Activated B cell treated with CpG ODN at 0.5 μM for 24 hours (primary cell): ENCODE results near the gene FGF11. TPM values are rescaled to one million over a fixed set of nuclear protein-coding genes. Genes with fewer than 3 reads are reported as not detected.

Source experiments
- ATAC-seq: fragments of 200-7000 bp; cut with Tn5 transposase; one replicate; pipeline ENCODE4 v1.10.0; 2021; ENCODE audit warnings: low read depth, mild to moderate bottlenecking, moderate library complexity
- CTCF ChIA-PET: fragments of 350-600 bp; sonication (Branson Sonifier 250); formaldehyde crosslinking; loops from one replicate; lab custom pipeline; 2021; ENCODE audit warnings: antibody characterized with exemption; lab: Charles Lee
- POLR2A ChIA-PET: fragments of 350-600 bp; sonication (Branson Sonifier 250); formaldehyde crosslinking; loops from one replicate; lab custom pipeline; 2021; ENCODE audit warnings: antibody characterized with exemption; lab: Charles Lee
- DNase-seq: peaks from one replicate; pipeline ENCODE4 v3.0.0; 2022
- H3K27ac Mint-ChIP-seq: one replicate; pipeline ENCODE4 v1.8.0; 2020; ENCODE audit warnings: mixed read lengths
- H3K27me3 Mint-ChIP-seq: one replicate; pipeline ENCODE4 v1.8.0; 2021; ENCODE audit warnings: mixed read lengths
- H3K36me3 Mint-ChIP-seq: one replicate; pipeline ENCODE4 v1.8.0; 2021; ENCODE audit warnings: low read depth, mixed read lengths
- H3K4me1 Mint-ChIP-seq: one replicate; pipeline ENCODE4 v1.8.0; 2021; ENCODE audit warnings: mixed read lengths
- H3K4me3 Mint-ChIP-seq: one replicate; pipeline ENCODE4 v1.8.0; 2020; ENCODE audit warnings: mild to moderate bottlenecking, mixed read lengths
- H3K9me3 Mint-ChIP-seq: one replicate; pipeline ENCODE4 v1.8.0; 2020; ENCODE audit warnings: mixed read lengths
- CTCF ChIP-seq: fragments of 200-600 bp; IDR thresholded peaks from one replicate; pipeline ENCODE4 v1.8.0; 2022; ENCODE audit warnings: antibody characterized with exemption, mild to moderate bottlenecking
- intact Hi-C: fragments of 100-400 bp; cut with micrococcal nuclease; formaldehyde crosslinking; loops from one replicate; pipeline ENCODE4 v1.15.1; 2024
- total RNA-seq: library from RNA; stranded (reverse); gene quantifications from 2 replicates; pipeline ENCODE4 v1.2.3, GENCODE V29; 2022

The FGF11 gene
- total RNA-seq, 1 donor from 2014 or later: 2.8 TPM

DNA sequence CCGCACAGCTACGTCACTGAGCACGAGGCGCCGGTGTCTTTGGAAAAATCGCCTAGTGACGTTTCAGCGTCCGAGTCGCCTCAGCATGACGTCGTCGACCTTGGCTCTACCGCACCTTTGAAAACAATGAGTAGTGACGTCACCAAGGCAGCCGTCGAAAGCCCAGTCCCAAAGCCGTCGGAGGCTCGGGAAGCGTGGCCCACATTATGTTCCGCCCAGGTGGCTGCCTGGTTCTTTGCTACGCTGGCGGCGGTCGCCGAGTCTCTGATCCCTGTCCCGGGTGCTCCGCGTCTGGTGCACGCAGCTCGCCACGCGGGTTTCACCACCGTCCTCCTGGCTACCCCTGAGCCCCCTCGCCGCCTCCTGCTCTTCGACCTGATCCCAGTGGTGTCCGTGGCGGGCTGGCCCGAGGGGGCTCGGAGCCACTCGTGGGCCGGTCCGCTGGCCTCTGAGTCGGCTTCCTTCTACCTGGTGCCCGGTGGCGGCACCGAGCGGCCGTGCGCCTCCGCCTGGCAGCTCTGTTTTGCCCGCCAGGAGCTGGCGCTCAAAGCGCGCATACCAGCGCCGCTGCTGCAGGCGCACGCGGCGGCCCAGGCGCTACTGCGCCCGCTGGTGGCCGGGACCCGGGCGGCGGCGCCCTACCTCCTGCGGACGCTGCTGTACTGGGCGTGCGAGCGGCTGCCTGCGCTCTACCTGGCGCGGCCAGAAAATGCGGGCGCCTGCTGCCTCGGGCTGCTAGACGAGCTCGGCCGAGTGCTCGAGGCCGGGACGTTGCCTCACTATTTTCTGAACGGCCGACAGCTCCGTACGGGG, 2.5 kb upstream of the FGF11 start:
- Mint-ChIP-seq H3K27me3 (peaks cover 21% of the 10 kb centered on the region), H3K4me1 (peaks cover 52% of the 10 kb centered on the region), H3K9me3 (no peaks in the 10 kb centered on the region), H3K4me3 (peak overlapping the region; percentile 94), H3K27ac (peak overlapping the region; percentile 93), H3K36me3 (peaks cover 4% of the 10 kb centered on the region)
- DNase-seq: peak; percentile 74
- peak; percentile 53 for ATAC-seq
- no peak for TF ChIP-seq CTCF
- ChIA-PET POLR2A (interaction anchor here (0.9 to 3.9 kb wide), 18 partner anchors 9 to 250 kb away, joined by 3 to 87 read pairs (median 10); partner anchors contain the start of genes ACAP1, CD68, POLR2A and SENP3), CTCF (interaction anchor here (0.8 to 3.0 kb wide), 34 partner anchors 9 to 448 kb away, joined by 3 to 31 read pairs (median 4); partner anchors contain the start of genes CHRNB1, SENP3, SLC2A4 and SLC35G6)
- intact Hi-C loops: loop anchor here (1.0 to 5.0 kb wide), 3 partner anchors 80 to 389 kb away; no protein-coding TSS in a partner anchor

DNA sequence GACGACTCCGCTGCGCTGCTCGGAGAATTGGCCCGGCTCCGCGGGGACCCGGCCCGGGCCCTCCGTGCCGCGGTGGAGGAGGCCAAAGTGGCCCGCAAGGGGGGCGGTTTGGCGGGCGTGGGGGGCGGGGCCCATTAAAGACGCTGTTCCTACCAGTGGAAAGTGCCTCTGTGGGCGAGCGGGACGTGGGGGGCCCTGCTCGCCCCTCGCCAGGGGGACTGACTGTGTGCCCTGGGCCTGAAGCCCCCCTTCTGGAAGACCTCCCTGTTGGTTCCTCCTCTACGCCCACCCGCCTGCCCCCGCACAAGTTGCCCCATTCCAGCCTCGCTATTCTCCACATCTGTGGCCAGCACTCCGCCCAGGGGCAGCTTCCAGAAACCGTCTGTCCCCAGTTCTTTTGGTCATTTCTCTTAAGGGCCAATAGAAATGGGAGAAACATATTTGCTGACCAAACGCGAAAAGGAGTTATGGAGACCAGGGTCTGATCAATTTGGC, 1.9 kb upstream of the FGF11 start:
- Mint-ChIP-seq H3K4me3 (peak overlapping the region; percentile 58), H3K27ac (no peak overlapping the region), H3K4me1 (peaks cover 52% of the 10 kb centered on the region), H3K27me3 (peaks cover 26% of the 10 kb centered on the region), H3K9me3 (no peaks in the 10 kb centered on the region), H3K36me3 (peaks cover 4% of the 10 kb centered on the region)
- intact Hi-C loops: loop anchor here (1.0 to 5.0 kb wide), 3 partner anchors 81 to 390 kb away; no protein-coding TSS in a partner anchor
- POLR2A ChIA-PET: interaction anchor here (1.2 to 3.9 kb wide), 14 partner anchors 8 to 249 kb away, joined by 3 to 87 read pairs (median 14); partner anchors contain the start of genes ACAP1, MPDU1, POLR2A and SENP3
- TF ChIP-seq CTCF: no peak
- CTCF ChIA-PET: interaction anchor here (0.8 to 3.0 kb wide), 26 partner anchors 8 to 392 kb away, joined by 3 to 31 read pairs (median 6); partner anchors contain the start of genes CHRNB1, SENP3, SLC2A4 and SOX15
- DNase-seq (no peak), ATAC-seq (no peak)

- TF ChIP-seq CTCF: no peak
- peak overlapping the region; percentile 58 for H3K4me3 Mint-ChIP-seq
- H3K36me3 Mint-ChIP-seq: peaks cover 4% of the 10 kb centered on the region
- H3K4me1 Mint-ChIP-seq: peaks cover 52% of the 10 kb centered on the region
- no peak overlapping the region for H3K27ac Mint-ChIP-seq
- no peaks in the 10 kb centered on the region for H3K9me3 Mint-ChIP-seq
- ChIA-PET CTCF (interaction anchor here (1.2 to 2.7 kb wide), 3 partner anchors 42 to 56 kb away, joined by 3 to 10 read pairs (median 7); partner anchors contain the start of gene ZBTB4), POLR2A (interaction anchor here (0.7 to 3.9 kb wide), 9 partner anchors 9 to 249 kb away, joined by 3 to 45 read pairs (median 6); partner anchors contain the start of genes MPDU1, NEURL4, POLR2A and SLC35G6)
- intact Hi-C loops: loop anchor here (1.0 to 5.0 kb wide), 3 partner anchors 82 to 391 kb away; no protein-coding TSS in a partner anchor
- DNase-seq: peak; percentile 64
- no peak for ATAC-seq
- peaks cover 31% of the 10 kb centered on the region for H3K27me3 Mint-ChIP-seq
Observed at GRCh38 chr17:7437950-7438614, 1.2 kb upstream of the FGF11 start.

DNA sequence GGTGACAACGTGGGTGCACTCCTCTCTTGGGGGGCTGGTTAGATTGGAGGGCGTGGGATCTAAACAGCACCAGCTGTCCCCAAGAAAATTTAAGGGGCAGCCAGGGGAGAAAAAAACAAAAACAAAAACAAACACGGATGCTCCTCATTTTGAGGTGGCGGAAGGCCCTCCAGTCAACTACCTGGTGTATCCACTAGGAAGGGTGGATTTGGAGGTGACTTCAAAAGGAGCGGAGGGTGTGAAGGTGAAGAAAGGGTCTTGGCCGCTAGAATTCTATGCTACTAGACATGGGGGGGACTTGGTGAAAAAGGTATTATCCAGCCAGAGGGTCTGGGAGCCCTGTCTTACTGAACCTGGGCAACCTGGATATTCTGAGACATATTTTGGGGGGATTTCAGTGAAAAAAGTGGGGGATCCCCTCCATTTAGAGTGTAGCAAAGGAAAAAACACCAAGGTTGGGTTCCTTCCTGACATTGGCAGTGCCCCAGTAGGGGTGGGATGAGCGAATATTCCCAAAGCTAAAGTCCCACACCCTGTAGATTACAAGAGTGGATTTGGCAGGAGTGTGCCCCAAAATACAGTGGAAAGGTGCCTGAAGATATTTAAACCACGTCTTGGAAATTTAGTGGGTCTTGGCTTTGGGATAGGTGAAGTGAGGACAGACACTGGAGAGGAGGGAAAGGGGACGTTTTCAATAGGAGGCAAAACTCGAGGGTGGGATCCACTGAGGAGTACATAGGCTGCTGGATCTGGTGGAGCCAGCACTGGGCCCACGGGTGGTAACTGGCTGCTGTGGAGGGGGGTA, 454 bp upstream of the FGF11 start:
- Mint-ChIP-seq H3K4me3 (peak overlapping the region; percentile 58), H3K27ac (no peak overlapping the region), H3K36me3 (peaks cover 4% of the 10 kb centered on the region), H3K4me1 (peaks cover 52% of the 10 kb centered on the region), H3K9me3 (no peaks in the 10 kb centered on the region), H3K27me3 (peaks cover 39% of the 10 kb centered on the region)
- POLR2A ChIA-PET: interaction anchor here (0.7 to 3.9 kb wide), 9 partner anchors 16 to 145 kb away, joined by 3 to 42 read pairs (median 6); partner anchors contain the start of genes MPDU1, NEURL4, POLR2A and SLC35G6
- CTCF ChIA-PET: interaction anchor here (1.1 kb wide), 1 partner anchor 83 kb away, joined by 3 read pairs; no protein-coding TSS in a partner anchor
- ATAC-seq (no peak), DNase-seq (no peak)
- no peak for TF ChIP-seq CTCF
- intact Hi-C loops: loop anchor here (5.0 kb wide), 2 partner anchors 227 to 392 kb away; no protein-coding TSS in a partner anchor
